K562 (cell line): ENCODE results near the gene SEC14L2. TPM values are rescaled to one million over a fixed set of nuclear protein-coding genes. Genes with fewer than 3 reads are reported as not detected.

ENCODE experiments used
- ARHGAP35 ChIP-seq: fragments of 450-650 bp; IDR thresholded peaks from 2 replicates; pipeline ENCODE4 v1.6.1; 2018; ENCODE audit not compliant: partially characterized antibody
- CTCF ChIP-seq, 3 experiments: IDR thresholded peaks in 2 of 3; conservative IDR thresholded peaks in 1 of 3; 2 replicates each; pipeline ENCODE4 v1.5.1; 2011 to 2012; ENCODE audit warnings: low read length in 3 of 3, mild to moderate bottlenecking in 3 of 3, control low read depth in 2 of 3, improper control_type of control experiment in 1 of 3, inconsistent platforms in 1 of 3, low read depth in 1 of 3, mixed read lengths in 1 of 3, moderate library complexity in 1 of 3; ENCODE audit not compliant: insufficient read depth in 2 of 3
- CXXC5 ChIP-seq: fragments of 250-450 bp; sonication (Bioruptor Pico); IDR thresholded peaks from 2 replicates; pipeline ENCODE4 v1.8.0; 2022; ENCODE audit warnings: inconsistent platforms, mild to moderate bottlenecking, moderate library complexity
- EP400 ChIP-seq: fragments of 450-650 bp; IDR thresholded peaks from 2 replicates; pipeline ENCODE4 v1.6.1; 2017; ENCODE audit warnings: antibody characterized with exemption, mild to moderate bottlenecking, moderate library complexity
- ERF ChIP-seq: fragments of 450-650 bp; formaldehyde crosslinking; IDR thresholded peaks from 2 replicates; pipeline ENCODE4 v1.4.0; 2020; ENCODE audit warnings: mild to moderate bottlenecking, mixed read lengths
- FUS ChIP-seq: fragments of 200-400 bp; formaldehyde crosslinking; optimal IDR thresholded peaks from 2 replicates; pipeline ENCODE3; 2017; ENCODE audit warnings: low read depth, low read length
- GABPA ChIP-seq: fragments of 200-800 bp; sonication (Bioruptor generic); conservative IDR thresholded peaks from 2 replicates; pipeline ENCODE4 v1.6.1; 2016; ENCODE audit warnings: low read depth, missing genetic modification characterization, missing compliant biosample characterization
- GTF2B ChIP-seq: IDR thresholded peaks from 2 replicates; pipeline ENCODE4 v1.6.1; 2011; ENCODE audit not compliant: insufficient read length; ENCODE audit errors: extremely low read depth
- MAFF ChIP-seq: IDR thresholded peaks from 2 replicates; pipeline ENCODE4 v1.6.1; 2012; ENCODE audit warnings: low read length, improper control_type of control experiment
- MEF2D ChIP-seq: conservative IDR thresholded peaks from 2 replicates; pipeline ENCODE4 v1.6.1; 2016; ENCODE audit warnings: low read depth, missing genetic modification characterization, missing compliant biosample characterization
- MIER1 ChIP-seq: fragments of 450-650 bp; IDR thresholded peaks from 2 replicates; pipeline ENCODE4 v1.6.1; 2016; ENCODE audit warnings: antibody characterized with exemption, mild to moderate bottlenecking, low read depth
- NEUROD1 ChIP-seq: fragments of 150-350 bp; IDR thresholded peaks from 2 replicates; pipeline ENCODE4 v1.6.1; 2014; ENCODE audit warnings: borderline replicate concordance, low read length, low read depth; ENCODE audit not compliant: partially characterized antibody
- POLR2B ChIP-seq: fragments of 450-650 bp; IDR thresholded peaks from 2 replicates; pipeline ENCODE4 v1.6.1; 2018; ENCODE audit warnings: low read depth; ENCODE audit not compliant: partially characterized antibody
- SMARCA4 ChIP-seq: fragments of 450-650 bp; IDR thresholded peaks from 2 replicates; pipeline ENCODE4 v1.6.1; 2016
- STAT5A ChIP-seq: IDR thresholded peaks from 2 replicates; pipeline ENCODE4 v1.6.1; 2012; ENCODE audit warnings: low read length, inconsistent platforms, borderline replicate concordance
- TCF7L2 ChIP-seq: fragments of 150-350 bp; IDR thresholded peaks from 2 replicates; pipeline ENCODE4 v1.6.1; 2016; ENCODE audit warnings: low read depth, mild to moderate bottlenecking, low read length, moderate library complexity
- TRIM24 ChIP-seq, 2 experiments: fragments of 450-650 bp; IDR thresholded peaks; 2 replicates each; pipeline ENCODE4 v1.6.1; 2016
- ZNF146 ChIP-seq: IDR thresholded peaks from one replicate; pipeline ENCODE4 v1.6.1; 2018; ENCODE audit warnings: missing compliant biosample characterization; ENCODE audit not compliant: unreplicated experiment
- ZNF316 ChIP-seq: fragments of 450-650 bp; IDR thresholded peaks from 2 replicates; pipeline ENCODE4 v1.6.1; 2016
- ZNF668 ChIP-seq: fragments of 250-450 bp; sonication (Bioruptor Pico); IDR thresholded peaks from 2 replicates; pipeline ENCODE4 v1.8.0; 2022; ENCODE audit warnings: mild to moderate bottlenecking, inconsistent platforms
- polyA plus RNA-seq, 8 experiments: library from polyadenylated mRNA; depleted of rRNA in 4 of 8; stranded (reverse) in 5 of 8; unstranded in 3 of 8; fragments of >200 nt; fragmentation: Nextera tagmentation in 2 of 8; fragmentation: Illumina TruSeq in 1 of 8; extraction: Ambion mirVana in 2 of 8; extraction: Trizol in 1 of 8; gene quantifications; 2 replicates each; pipeline versions ENCODE4 v1.2.1 to v1.2.3, GENCODE V29; 2011 to 2014; ENCODE audit warnings: inconsistent platforms in 1 of 8, missing spikeins in 1 of 8
- total RNA-seq, 7 experiments: library from RNA; depleted of rRNA in 6 of 7; stranded (reverse); fragments of >200 nt in 6 of 7; fragmentation: Illumina TruSeq in 2 of 7; extraction: Trizol in 2 of 7; gene quantifications; 2 replicates each; pipeline versions ENCODE4 v1.2.1 to v1.2.3, GENCODE V29; 2011 to 2021; ENCODE audit warnings: low replicate concordance in 1 of 7

The SEC14L2 gene
- total and polyA plus RNA-seq, 9 of the 15 experiments (the other 6 are each of a cell fraction or from before 2014, with no cell fraction given): 0.03 to 0.17 (median 0.10) TPM

- TF ChIP-seq GTF2B: no peak
- no peak for TF ChIP-seq CTCF (IDR thresholded peaks at IDR 0.05 in 2 of 3, conservative IDR thresholded peaks at IDR 0.05 in 1 of 3; ENCODE audit: insufficient read depth in 2 of 3, low read depth in 1 of 3, low read length in 3 of 3)
- TF ChIP-seq MAFF: peak; percentile 55; the same call in 1 of the 2 replicates
- TF ChIP-seq ZNF668 (CRISPR knock-in tag): no peak
- no peak for TF ChIP-seq SMARCA4
- no peak for TF ChIP-seq MEF2D (tag)
- TF ChIP-seq STAT5A: no peak
- TF ChIP-seq TCF7L2: no peak
- no peak for TF ChIP-seq ZNF146 (CRISPR knock-in tag)
- TF ChIP-seq GABPA (tag): no peak
- no peak for TF ChIP-seq POLR2B
- TF ChIP-seq TRIM24 (IDR thresholded peaks at IDR 0.05): no peak
- no peak for TF ChIP-seq FUS
- TF ChIP-seq EP400: no peak
- TF ChIP-seq MIER1: no peak
- TF ChIP-seq ARHGAP35: no peak
- TF ChIP-seq CXXC5 (CRISPR knock-in tag): no peak
- TF ChIP-seq ZNF316: peak; percentile 72; the same call in 1 of the 2 replicates
- no peak for TF ChIP-seq NEUROD1
- TF ChIP-seq ERF (CRISPR knock-in tag): no peak
- TF ChIP-seq, all 486 proteins: peak for 5
Observed at GRCh38 chr22:30416837-30417236, 20.0 kb downstream of the SEC14L2 start (continued).
